GM23338 (cell line): ENCODE data around the gene FBRSL1. TPM values are rescaled to one million over a fixed set of nuclear protein-coding genes. Genes with fewer than 3 reads are reported as not detected.

Experiments used
- ATAC-seq: fragments of 200-7000 bp; cut with Tn5 transposase; 3 replicates; pipeline ENCODE4 v1.9.1; 2020
- DNase-seq: peaks from one replicate; pipeline ENCODE4 v3.0.0-alpha.2; 2015; ENCODE audit warnings: low spot score
- H2AFZ ChIP-seq: fragments of 200-600 bp; sonication (generic); 2 replicates; pipeline ENCODE4 v1.8.0; 2016; ENCODE audit warnings: antibody characterized with exemption, mild to moderate bottlenecking, moderate library complexity
- H3F3A ChIP-seq: fragments of 200-600 bp; sonication (generic); replicated peaks from 2 replicates; pipeline ENCODE4 v1.8.0; 2017; ENCODE audit warnings: antibody characterized with exemption, mixed run types, low read depth
- H3K27ac ChIP-seq: fragments of 200-600 bp; sonication (generic); 2 replicates; pipeline ENCODE4 v1.6.1; 2016; ENCODE audit warnings: low read depth
- H3K27me3 ChIP-seq: fragments of 200-600 bp; sonication (generic); 2 replicates; pipeline ENCODE4 v1.8.0; 2016; ENCODE audit warnings: mild to moderate bottlenecking, mixed run types, moderate library complexity; ENCODE audit not compliant: insufficient read depth
- H3K36me3 ChIP-seq: fragments of 200-600 bp; sonication (generic); 2 replicates; pipeline ENCODE4 v1.8.0; 2016; ENCODE audit warnings: mild to moderate bottlenecking; ENCODE audit not compliant: insufficient read depth
- H3K4me1 ChIP-seq: fragments of 200-600 bp; sonication (generic); 2 replicates; pipeline ENCODE4 v1.8.0; 2016; ENCODE audit warnings: mild to moderate bottlenecking, moderate library complexity; ENCODE audit not compliant: insufficient read depth
- H3K4me2 ChIP-seq: fragments of 200-600 bp; sonication (generic); 2 replicates; pipeline ENCODE4 v1.7.1; 2017; ENCODE audit warnings: mixed run types
- H3K4me3 ChIP-seq: fragments of 200-600 bp; sonication (generic); 2 replicates; pipeline ENCODE4 v1.6.1; 2016; ENCODE audit warnings: mixed run types
- H3K79me2 ChIP-seq: fragments of 200-600 bp; sonication (generic); replicated peaks from 2 replicates; pipeline ENCODE4 v1.8.0; 2017; ENCODE audit warnings: mild to moderate bottlenecking; ENCODE audit not compliant: insufficient read depth
- H3K9me2 ChIP-seq: fragments of 200-600 bp; sonication (generic); 2 replicates; pipeline ENCODE4 v1.8.0; 2017; ENCODE audit not compliant: insufficient read depth
- H4K20me1 ChIP-seq: fragments of 200-600 bp; sonication (generic); replicated peaks from 2 replicates; pipeline ENCODE4 v1.8.0; 2017; ENCODE audit warnings: mild to moderate bottlenecking; ENCODE audit not compliant: insufficient read depth
- H3K27ac Mint-ChIP-seq: 2 replicates; pipeline ENCODE4 v1.8.0; 2020; ENCODE audit warnings: inconsistent platforms, mild to moderate bottlenecking, moderate library complexity, mixed read lengths
- H3K27me3 Mint-ChIP-seq: 3 replicates; pipeline ENCODE4 v1.8.0; 2022; ENCODE audit warnings: low read depth, mild to moderate bottlenecking, moderate library complexity, mixed read lengths, inconsistent platforms; ENCODE audit not compliant: insufficient read depth, poor library complexity
- H3K36me3 Mint-ChIP-seq: 3 replicates; pipeline ENCODE4 v1.8.0; 2021; ENCODE audit warnings: low read depth, mild to moderate bottlenecking, inconsistent platforms, moderate library complexity, mixed read lengths
- H3K4me1 Mint-ChIP-seq: 3 replicates; pipeline ENCODE4 v1.8.0; 2020; ENCODE audit warnings: mild to moderate bottlenecking, inconsistent platforms, mixed read lengths
- H3K4me3 Mint-ChIP-seq: 3 replicates; pipeline ENCODE4 v1.8.0; 2021; ENCODE audit warnings: moderate library complexity, mild to moderate bottlenecking, inconsistent platforms, mixed read lengths
- H3K9me3 Mint-ChIP-seq: 3 replicates; pipeline ENCODE4 v1.8.0; 2020; ENCODE audit warnings: moderate library complexity, mild to moderate bottlenecking, inconsistent platforms, mixed read lengths
- CREB1 ChIP-seq: fragments of 250-450 bp; sonication (Bioruptor Pico); IDR thresholded peaks from 2 replicates; pipeline ENCODE4 v1.5.0; 2020; ENCODE audit warnings: low read depth, mild to moderate bottlenecking, moderate library complexity
- JUNB ChIP-seq: IDR thresholded peaks from one replicate; pipeline ENCODE4 v1.6.1; 2016; ENCODE audit warnings: antibody characterized with exemption; ENCODE audit not compliant: unreplicated experiment
- NANOG ChIP-seq: IDR thresholded peaks from 2 replicates; pipeline ENCODE4 v1.6.1; 2016; ENCODE audit warnings: antibody characterized with exemption, borderline replicate concordance
- POLR2AphosphoS5 ChIP-seq: IDR thresholded peaks from 2 replicates; pipeline ENCODE4 v1.6.1; 2016; ENCODE audit warnings: antibody characterized with exemption, low read depth
- REST ChIP-seq: IDR thresholded peaks from one replicate; pipeline ENCODE4 v1.6.1; 2018; ENCODE audit warnings: antibody characterized with exemption; ENCODE audit not compliant: unreplicated experiment
- STAT1 ChIP-seq: IDR thresholded peaks from one replicate; pipeline ENCODE4 v1.6.1; 2016; ENCODE audit warnings: antibody characterized with exemption; ENCODE audit not compliant: unreplicated experiment
- ZNF331 ChIP-seq: fragments of 250-450 bp; sonication (Bioruptor Pico); IDR thresholded peaks from 2 replicates; pipeline ENCODE4 v1.5.0; 2020; ENCODE audit warnings: low read depth, mild to moderate bottlenecking, moderate library complexity
- ZNF462 ChIP-seq: fragments of 250-450 bp; sonication (Bioruptor Pico); IDR thresholded peaks from 2 replicates; pipeline ENCODE4 v1.5.0; 2020; ENCODE audit warnings: mild to moderate bottlenecking, moderate library complexity
- polyA plus RNA-seq: library from polyadenylated mRNA; unstranded; fragments of >200 nt; fragmentation: Nextera tagmentation; extraction: Ambion mirVana; gene quantifications from 2 replicates; pipeline ENCODE4 v1.2.1, GENCODE V29; 2016
- total RNA-seq: library from RNA; depleted of rRNA; stranded (reverse); fragments of >200 nt; shearing (Covaris generic); gene quantifications from 2 replicates; pipeline ENCODE4 v1.2.3, GENCODE V29; 2014

The FBRSL1 gene
- total and polyA plus RNA-seq, 2 experiments from 2014 or later = 37.8 to 89.8 TPM

- no peak for TF ChIP-seq ZNF462 (CRISPR knock-in tag)
- no peak for TF ChIP-seq STAT1
- no peak for TF ChIP-seq CREB1 (CRISPR knock-in tag)
- TF ChIP-seq JUNB = no peak
- no peak for TF ChIP-seq POLR2AphosphoS5
- no peak for TF ChIP-seq ZNF331
These were observed 4.6 kb downstream of the FBRSL1 start (continued) for GRCh38 chr12:132494294-132495164.

GRCh38 chr12:132495165-132495544 lies 5.2 kb downstream of the FBRSL1 start:
- ATAC-seq (no peak), DNase-seq (no peak)
- Mint-ChIP-seq H3K27me3 (peaks cover 7% of the 10 kb centered on the region), H3K9me3 (no peaks in the 10 kb centered on the region; the same call in 2 of the 3 replicates), H3K4me3 (no peak overlapping the region), H3K36me3 (peaks cover 3% of the 10 kb centered on the region; the same call in 2 of the 3 replicates), H3K27ac (no peak overlapping the region), H3K4me1 (peaks cover 10% of the 10 kb centered on the region)
- Histone ChIP-seq H3K4me3 (no peak overlapping the region), H3K9me2 (no peaks in the 10 kb centered on the region), H2AFZ (no peak overlapping the region), H3K27ac (no peak overlapping the region), H3K79me2 (peaks cover 90% of the 10 kb centered on the region), H3K27me3 (peaks cover 6% of the 10 kb centered on the region), H3F3A (no peaks in the 10 kb centered on the region), H4K20me1 (peaks cover 31% of the 10 kb centered on the region), H3K4me2 (no peak overlapping the region), H3K4me1 (no peaks in the 10 kb centered on the region), H3K36me3 (no peaks in the 10 kb centered on the region)
- TF ChIP-seq POLR2AphosphoS5 = no peak
- TF ChIP-seq NANOG = no peak
- no peak for TF ChIP-seq STAT1
- TF ChIP-seq REST = no peak
- TF ChIP-seq CREB1 (CRISPR knock-in tag) = no peak
- no peak for TF ChIP-seq ZNF331
